GM12801 (cell line): Measurements from ENCODE around the gene RIT1.

ENCODE experiments used
- CTCF ChIP-seq: IDR thresholded peaks from one replicate; pipeline ENCODE4 v1.5.1; 2011; ENCODE audit warnings: control low read depth; ENCODE audit not compliant: insufficient read length; ENCODE audit errors: extremely low read depth

The RIT1 gene

GRCh38 chr1:155947741-155948140 is 36.6 kb upstream of the RIT1 start:
- TF ChIP-seq CTCF = no peak

- no peak for TF ChIP-seq CTCF
Measured at GRCh38 chr1:155947292-155947691, 36.1 kb upstream of the RIT1 start.

- TF ChIP-seq CTCF = no peak
Measured at GRCh38 chr1:155946633-155947219, 35.6 kb upstream of the RIT1 start.

- TF ChIP-seq CTCF = no peak
Measured at GRCh38 chr1:155944444-155944799, 33.3 kb upstream of the RIT1 start.

- no peak for TF ChIP-seq CTCF
Measured at GRCh38 chr1:155942578-155943141, 31.5 kb upstream of the RIT1 start.

- no peak for TF ChIP-seq CTCF
Measured at GRCh38 chr1:155941845-155942531, 30.8 kb upstream of the RIT1 start.

- TF ChIP-seq CTCF = no peak
Measured at GRCh38 chr1:155940993-155941844, 30.1 kb upstream of the RIT1 start, which contains the start of gene RXFP4. RXFP4 (plus strand) TSS chr1:155941638; CDS start chr1:155941710, 72 bp downstream.
